ENCODE results near the gene TUBB2B.

DNA sequence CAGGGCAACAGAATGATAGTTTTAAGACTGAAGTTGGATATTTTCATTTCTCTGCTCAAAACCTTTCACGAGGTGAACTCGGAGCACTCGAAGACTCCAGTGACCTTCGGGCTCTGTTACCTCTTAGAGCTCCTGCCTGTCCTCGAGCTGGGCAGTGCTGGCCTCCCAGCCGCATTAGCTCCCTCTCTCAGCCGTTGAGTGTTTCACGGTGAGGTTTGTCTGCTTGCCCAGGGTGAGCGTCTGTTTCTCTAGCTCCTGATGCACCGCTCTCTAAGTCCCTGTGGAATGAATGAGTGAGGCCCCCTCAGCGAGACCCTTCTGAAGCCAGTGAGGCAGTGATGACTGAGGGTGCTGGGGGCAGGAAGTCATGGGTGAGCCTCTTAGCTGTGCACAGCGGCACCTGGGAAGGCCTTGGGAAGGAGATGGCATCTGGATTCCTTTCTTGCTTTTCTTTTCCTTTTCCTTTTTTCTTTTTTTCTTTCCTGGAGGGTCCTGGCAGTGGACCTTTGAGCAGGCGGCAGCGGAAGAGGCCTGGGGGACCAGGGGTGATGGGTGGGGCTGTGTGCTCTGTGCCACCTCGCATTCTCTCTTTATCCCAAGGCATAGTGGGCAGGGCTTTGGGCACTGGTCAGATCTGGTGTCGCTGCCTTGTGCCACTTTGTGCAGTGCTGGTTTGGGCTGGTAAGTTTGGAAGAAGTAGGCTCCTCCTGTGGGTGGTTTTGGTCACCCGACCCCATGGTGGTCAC lies 33.5 kb upstream of the TUBB2B start:
- TF ChIP-seq, protein P1, sequence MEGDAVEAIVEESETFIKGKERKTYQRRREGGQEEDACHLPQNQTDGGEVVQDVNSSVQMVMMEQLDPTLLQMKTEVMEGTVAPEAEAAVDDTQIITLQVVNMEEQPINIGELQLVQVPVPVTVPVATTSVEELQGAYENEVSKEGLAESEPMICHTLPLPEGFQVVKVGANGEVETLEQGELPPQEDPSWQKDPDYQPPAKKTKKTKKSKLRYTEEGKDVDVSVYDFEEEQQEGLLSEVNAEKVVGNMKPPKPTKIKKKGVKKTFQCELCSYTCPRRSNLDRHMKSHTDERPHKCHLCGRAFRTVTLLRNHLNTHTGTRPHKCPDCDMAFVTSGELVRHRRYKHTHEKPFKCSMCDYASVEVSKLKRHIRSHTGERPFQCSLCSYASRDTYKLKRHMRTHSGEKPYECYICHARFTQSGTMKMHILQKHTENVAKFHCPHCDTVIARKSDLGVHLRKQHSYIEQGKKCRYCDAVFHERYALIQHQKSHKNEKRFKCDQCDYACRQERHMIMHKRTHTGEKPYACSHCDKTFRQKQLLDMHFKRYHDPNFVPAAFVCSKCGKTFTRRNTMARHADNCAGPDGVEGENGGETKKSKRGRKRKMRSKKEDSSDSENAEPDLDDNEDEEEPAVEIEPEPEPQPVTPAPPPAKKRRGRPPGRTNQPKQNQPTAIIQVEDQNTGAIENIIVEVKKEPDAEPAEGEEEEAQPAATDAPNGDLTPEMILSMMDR (IDR thresholded peaks at IDR 0.05), result no peak
- no peak for TF ChIP-seq HOXB5 (CRISPR knock-in tag; IDR thresholded peaks at IDR 0.05)
- TF ChIP-seq, protein P2, sequence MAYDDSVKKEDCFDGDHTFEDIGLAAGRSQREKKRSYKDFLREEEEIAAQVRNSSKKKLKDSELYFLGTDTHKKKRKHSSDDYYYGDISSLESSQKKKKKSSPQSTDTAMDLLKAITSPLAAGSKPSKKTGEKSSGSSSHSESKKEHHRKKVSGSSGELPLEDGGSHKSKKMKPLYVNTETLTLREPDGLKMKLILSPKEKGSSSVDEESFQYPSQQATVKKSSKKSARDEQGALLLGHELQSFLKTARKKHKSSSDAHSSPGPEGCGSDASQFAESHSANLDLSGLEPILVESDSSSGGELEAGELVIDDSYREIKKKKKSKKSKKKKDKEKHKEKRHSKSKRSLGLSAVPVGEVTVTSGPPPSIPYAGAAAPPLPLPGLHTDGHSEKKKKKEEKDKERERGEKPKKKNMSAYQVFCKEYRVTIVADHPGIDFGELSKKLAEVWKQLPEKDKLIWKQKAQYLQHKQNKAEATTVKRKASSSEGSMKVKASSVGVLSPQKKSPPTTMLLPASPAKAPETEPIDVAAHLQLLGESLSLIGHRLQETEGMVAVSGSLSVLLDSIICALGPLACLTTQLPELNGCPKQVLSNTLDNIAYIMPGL (CRISPR knock-in tag; IDR thresholded peaks at IDR 0.05; ENCODE audit: borderline replicate concordance), result no peak
- TF ChIP-seq JUNB (IDR thresholded peaks at IDR 0.05), result no peak
- TF ChIP-seq NR3C1 (IDR thresholded peaks at IDR 0.05), result no peak
- no peak for TF ChIP-seq JUN (IDR thresholded peaks at IDR 0.05)
- no peak for TF ChIP-seq CEBPB (IDR thresholded peaks at IDR 0.05)
- TF ChIP-seq, protein P3, sequence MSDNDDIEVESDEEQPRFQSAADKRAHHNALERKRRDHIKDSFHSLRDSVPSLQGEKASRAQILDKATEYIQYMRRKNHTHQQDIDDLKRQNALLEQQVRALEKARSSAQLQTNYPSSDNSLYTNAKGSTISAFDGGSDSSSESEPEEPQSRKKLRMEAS (IDR thresholded peaks at IDR 0.05), result no peak
- TF ChIP-seq POLR2A (IDR thresholded peaks at IDR 0.05; ENCODE audit: low read length), result no peak
- TF ChIP-seq RAD21 (conservative IDR thresholded peaks at IDR 0.05 in 1 of 2, IDR thresholded peaks at IDR 0.05 in 1 of 2), result no peak

Data from A549 (cell line).